PC-9 (cell line): ENCODE data around the gene APBA1. TPM values are rescaled to one million over a fixed set of nuclear protein-coding genes. Genes with fewer than 3 reads are reported as not detected.

ENCODE experiments used
- BruUV-seq: library from RNA; stranded (reverse); fragments of 400-500 nt; replicated peaks from 2 replicates; lab custom pipeline; 2021; lab: Mats Ljungman, UMichigan
- CTCF ChIA-PET: fragments of 300-600 bp; sonication (Branson Sonifier 250); formaldehyde crosslinking; loops from one replicate; lab custom pipeline; 2022; ENCODE audit warnings: antibody characterized with exemption; lab: Charles Lee
- POLR2A ChIA-PET: fragments of 300-600 bp; sonication (Branson Sonifier 250); formaldehyde crosslinking; loops from one replicate; lab custom pipeline; 2022; ENCODE audit warnings: antibody characterized with exemption; ENCODE audit not compliant: unreplicated experiment; lab: Charles Lee
- DNase-seq, 2 experiments: peaks; one replicate each; pipeline versions ENCODE4 v3.0.0 to v3.0.0-alpha.2; 2015 to 2022; ENCODE audit warnings: mixed read lengths in 1 of 2
- H2AFZ ChIP-seq: fragments of 200-600 bp; sonication (generic); 2 replicates; pipeline ENCODE4 v1.8.1; 2017; ENCODE audit warnings: antibody characterized with exemption
- H3F3A ChIP-seq: fragments of 200-600 bp; sonication (generic); 2 replicates; pipeline ENCODE4 v1.8.1; 2017; ENCODE audit warnings: antibody characterized with exemption, mild to moderate bottlenecking, low read depth; ENCODE audit not compliant: insufficient read depth
- H3K27ac ChIP-seq: fragments of 200-600 bp; sonication (generic); 2 replicates; pipeline ENCODE4 v1.6.1; 2016; ENCODE audit warnings: mixed run types
- H3K27me3 ChIP-seq: fragments of 200-600 bp; sonication (generic); 2 replicates; pipeline ENCODE4 v1.6.1; 2016; ENCODE audit warnings: low read depth, mixed run types; ENCODE audit not compliant: insufficient read depth
- H3K36me3 ChIP-seq: fragments of 200-600 bp; sonication (generic); 2 replicates; pipeline ENCODE4 v1.6.1; 2016; ENCODE audit warnings: low read depth, mixed run types
- H3K4me1 ChIP-seq: fragments of 200-600 bp; sonication (generic); replicated peaks from 2 replicates; pipeline ENCODE4 v1.6.1; 2016; ENCODE audit warnings: mixed run types; ENCODE audit not compliant: insufficient read depth
- H3K4me2 ChIP-seq: fragments of 200-600 bp; sonication (generic); 2 replicates; pipeline ENCODE4 v1.6.1; 2017; ENCODE audit warnings: mixed run types
- H3K4me3 ChIP-seq: fragments of 200-600 bp; sonication (generic); 2 replicates; pipeline ENCODE4 v1.6.1; 2016; ENCODE audit warnings: mixed run types
- H3K79me2 ChIP-seq: fragments of 200-600 bp; sonication (generic); 2 replicates; pipeline ENCODE4 v1.6.1; 2017; ENCODE audit warnings: low read depth, mixed run types
- H3K9me2 ChIP-seq: fragments of 200-600 bp; sonication (generic); 2 replicates; pipeline ENCODE4 v1.8.1; 2017; ENCODE audit warnings: mild to moderate bottlenecking; ENCODE audit not compliant: insufficient read depth
- H3K9me3 ChIP-seq: fragments of 200-600 bp; sonication (generic); 2 replicates; pipeline ENCODE4 v1.8.1; 2016; ENCODE audit warnings: low read depth; ENCODE audit not compliant: insufficient read depth
- H4K20me1 ChIP-seq: fragments of 200-600 bp; sonication (generic); 2 replicates; pipeline ENCODE4 v1.8.1; 2017; ENCODE audit not compliant: insufficient read depth
- CTCF ChIP-seq: fragments of 200-600 bp; sonication (generic); conservative IDR thresholded peaks from 2 replicates; pipeline ENCODE4 v1.6.1; 2017; ENCODE audit warnings: mixed run types, antibody characterized with exemption, mild to moderate bottlenecking, moderate library complexity
- EZH2 ChIP-seq: fragments of 200-600 bp; sonication (generic); IDR thresholded peaks from 2 replicates; pipeline ENCODE4 v1.8.0; 2017; ENCODE audit warnings: antibody characterized with exemption, low read depth
- intact Hi-C: fragments of 100-400 bp; cut with micrococcal nuclease; formaldehyde crosslinking; loops from one replicate; pipeline ENCODE4 v1.10.0; 2022; ENCODE audit not compliant: unreplicated experiment
- total RNA-seq: library from RNA; stranded (reverse); gene quantifications from 2 replicates; pipeline ENCODE4 v1.2.3, GENCODE V29; 2021

The APBA1 gene
- total RNA-seq, 1 experiment from 2014 or later, result 0.44 TPM

GRCh38 chr9:69395718-69396117 is 276.5 kb downstream of the APBA1 start:
- Histone ChIP-seq H3K4me3 (no peak overlapping the region), H3K9me2 (no peaks in the 10 kb centered on the region), H3K27me3 (no peaks in the 10 kb centered on the region), H4K20me1 (no peaks in the 10 kb centered on the region), H3K79me2 (no peaks in the 10 kb centered on the region), H3K9me3 (no peaks in the 10 kb centered on the region; the same call in 1 of the 2 replicates), H3F3A (0 out of 2 replicates have a peak, but pooled peaks cover under 1% of the 10 kb centered on the region), H3K27ac (no peak overlapping the region), H2AFZ (no peak overlapping the region), H3K36me3 (no peaks in the 10 kb centered on the region), H3K4me2 (no peak overlapping the region), H3K4me1 (peaks cover 12% of the 10 kb centered on the region; the same call in 1 of the 2 replicates)
- no peak for DNase-seq
- POLR2A ChIA-PET, result no interaction called here
- TF ChIP-seq EZH2, result no peak
- TF ChIP-seq CTCF, result no peak
- no TSS peak for BruUV-seq
- intact Hi-C loops, result loop anchor here (5.0 kb wide), 1 partner anchor 338 kb away; no protein-coding TSS in a partner anchor
- CTCF ChIA-PET, result no interaction called here

- Histone ChIP-seq H3K79me2 (no peaks in the 10 kb centered on the region), H3K4me2 (no peak overlapping the region), H3K27me3 (no peaks in the 10 kb centered on the region), H3K9me2 (no peaks in the 10 kb centered on the region), H3F3A (peaks cover 13% of the 10 kb centered on the region; the same call in 1 of the 2 replicates), H3K4me3 (no peak overlapping the region), H3K9me3 (no peaks in the 10 kb centered on the region), H3K27ac (no peak overlapping the region), H3K4me1 (peaks cover 22% of the 10 kb centered on the region), H3K36me3 (no peaks in the 10 kb centered on the region), H4K20me1 (no peaks in the 10 kb centered on the region), H2AFZ (no peak overlapping the region)
- DNase-seq, result no peak
- no peak for TF ChIP-seq EZH2
- TF ChIP-seq CTCF, result no peak
- CTCF ChIA-PET, result interaction anchor here (0.7 kb wide), 1 partner anchor 725 kb away, joined by 3 read pairs; no protein-coding TSS in a partner anchor
- POLR2A ChIA-PET, result no interaction called here
- no TSS peak for BruUV-seq
- intact Hi-C loops, result no loop called here
Observed at GRCh38 chr9:69393425-69393824, 278.7 kb downstream of the APBA1 start.

- Histone ChIP-seq H4K20me1 (no peaks in the 10 kb centered on the region), H3K27me3 (no peaks in the 10 kb centered on the region), H3K27ac (no peak overlapping the region), H3K9me3 (no peaks in the 10 kb centered on the region), H3K4me2 (no peak overlapping the region), H3K4me1 (peaks cover 27% of the 10 kb centered on the region), H3F3A (peaks cover 13% of the 10 kb centered on the region; the same call in 1 of the 2 replicates), H3K4me3 (no peak overlapping the region), H3K79me2 (no peaks in the 10 kb centered on the region), H2AFZ (no peak overlapping the region), H3K9me2 (no peaks in the 10 kb centered on the region), H3K36me3 (no peaks in the 10 kb centered on the region)
- DNase-seq, result no peak
- TF ChIP-seq CTCF (no peak), EZH2 (no peak)
- ChIA-PET POLR2A (no interaction called here), CTCF (no interaction called here)
- intact Hi-C loops, result no loop called here
- BruUV-seq, result no TSS peak
Observed at GRCh38 chr9:69392826-69393225, 279.3 kb downstream of the APBA1 start.
